Right forelimb (tissue), 1 donor: ENCODE measurements around the gene RANGAP1.

Experiments used
- DNase-seq: peaks from one replicate; pipeline ENCODE4 v3.0.0-alpha.2; 2018

Gene RANGAP1

GRCh38 chr22:41256254-41257253, 29.4 kb downstream of the RANGAP1 start:
- DNase-seq = no peak

GRCh38 chr22:41254230-41254629, 31.8 kb downstream of the RANGAP1 start:
- DNase-seq = no peak

- DNase-seq = no peak
Measured at GRCh38 chr22:41252365-41252764, 33.6 kb downstream of the RANGAP1 start.

- DNase-seq = no peak
Measured at GRCh38 chr22:41250127-41250526, 35.9 kb downstream of the RANGAP1 start.

GRCh38 chr22:41249442-41249841, 36.5 kb downstream of the RANGAP1 start:
- DNase-seq = no peak

GRCh38 chr22:41248758-41249157, 37.2 kb downstream of the RANGAP1 start:
- no peak for DNase-seq

GRCh38 chr22:41248314-41248713, 37.7 kb downstream of the RANGAP1 start:
- DNase-seq = no peak

GRCh38 chr22:41247703-41248102, 38.3 kb downstream of the RANGAP1 start:
- no peak for DNase-seq

GRCh38 chr22:41245917-41246499, 40.0 kb downstream of the RANGAP1 start:
- DNase-seq = no peak

- no peak for DNase-seq
Measured at GRCh38 chr22:41243361-41243760, 42.6 kb downstream of the RANGAP1 start.

GRCh38 chr22:41242396-41243117, 43.4 kb downstream of the RANGAP1 start:
- DNase-seq = no peak

- no peak for DNase-seq
Measured at GRCh38 chr22:41241133-41241676, 44.8 kb downstream of the RANGAP1 start.

GRCh38 chr22:41240377-41241132, 45.4 kb downstream of the RANGAP1 start, which contains the start of gene CHADL:
Gene CHADL, minus strand, starts transcription at chr22:41240931. Its CDS starts 50 bp downstream, at chr22:41240881.
- DNase-seq = peak; percentile 77

GRCh38 chr22:41239443-41240128, 46.4 kb downstream of the RANGAP1 start:
- no peak for DNase-seq

GRCh38 chr22:41238570-41239442, 47.2 kb downstream of the RANGAP1 start:
- DNase-seq = no peak

- peak; percentile 69 for DNase-seq
Measured at GRCh38 chr22:41237707-41238569, 48.0 kb downstream of the RANGAP1 start.

GRCh38 chr22:41237036-41237706, 48.8 kb downstream of the RANGAP1 start:
- DNase-seq = no peak

GRCh38 chr22:41234815-41235695, 50.9 kb downstream of the RANGAP1 start:
- DNase-seq = no peak
